Kidney epithelial cell (primary cell): ENCODE data around the gene AHSP. TPM values are rescaled to one million over a fixed set of nuclear protein-coding genes. Genes with fewer than 3 reads are reported as not detected.
"Not testable (repeated sequence)": the region's sequence is repeated elsewhere in the genome, so short reads cannot be mapped to it uniquely, and the experiment has no call there.

Source experiments
- DNase-seq: peaks from one replicate; pipeline ENCODE4 v3.0.0-alpha.2; 2010; ENCODE audit warnings: low read depth
- H3K27me3 ChIP-seq: 2 replicates; pipeline ENCODE4 v1.6.0; 2011; ENCODE audit warnings: low read length; ENCODE audit not compliant: control insufficient read depth, insufficient read depth
- H3K36me3 ChIP-seq: 2 replicates; pipeline ENCODE4 v1.5.1; 2011; ENCODE audit warnings: low read length; ENCODE audit not compliant: control insufficient read depth, insufficient read depth
- H3K4me3 ChIP-seq: 2 replicates; pipeline ENCODE4 v1.5.1; 2011; ENCODE audit warnings: low read depth, mild to moderate bottlenecking, control low read depth, low read length
- CTCF ChIP-seq: IDR thresholded peaks from 2 replicates; pipeline ENCODE4 v1.5.1; 2011; ENCODE audit warnings: mild to moderate bottlenecking, moderate library complexity, low read length, control low read depth, inconsistent platforms; ENCODE audit not compliant: insufficient read depth, poor library complexity, severe bottlenecking
- total RNA-seq: library from RNA; depleted of rRNA; stranded (reverse); fragments of >200 nt; gene quantifications from 2 replicates; pipeline ENCODE4 v1.2.3, GENCODE V29; 2015

The AHSP gene
- total RNA-seq, 1 donor from 2014 or later, result not detected

GRCh38 chr16:31569360-31569717 is 41.6 kb downstream of the AHSP start:
- no peaks in the 10 kb centered on the region for H3K36me3 ChIP-seq
- no peak for TF ChIP-seq CTCF
- H3K4me3 ChIP-seq, result no peak overlapping the region
- no peak for DNase-seq
- H3K27me3 ChIP-seq, result peaks cover 13% of the 10 kb centered on the region

GRCh38 chr16:31572821-31573220 is 45.1 kb downstream of the AHSP start:
- no peaks in the 10 kb centered on the region for H3K36me3 ChIP-seq
- no peak overlapping the region for H3K4me3 ChIP-seq
- TF ChIP-seq CTCF, result no peak
- no peak for DNase-seq
- peaks cover 13% of the 10 kb centered on the region for H3K27me3 ChIP-seq

- not testable (repeated sequence) for H3K36me3 ChIP-seq, DNase-seq, H3K27me3 ChIP-seq, H3K4me3 ChIP-seq
Observed at GRCh38 chr16:31574159-31574558, 46.5 kb downstream of the AHSP start.

- TF ChIP-seq CTCF, result no peak
- H3K27me3 ChIP-seq, result no peaks in the 10 kb centered on the region
Observed at GRCh38 chr16:31577411-31577810, 49.7 kb downstream of the AHSP start.

More at GRCh38 chr16:31577411-31577810, 49.7 kb downstream of the AHSP start:
- no peaks in the 10 kb centered on the region for H3K36me3 ChIP-seq
- H3K4me3 ChIP-seq, result no peak overlapping the region
- DNase-seq, result no peak

Other genes starting within 250 kb of the AHSP start
- gene ITGAX, start 172.7 kb upstream of the AHSP start, total RNA-seq, result 0.04 and 0.14 TPM in 2 replicates
- gene ITGAD, start 134.6 kb upstream of the AHSP start, total RNA-seq, result not detected in 2 replicates
- not detected in 2 replicates for gene COX6A2, start 99.5 kb upstream of the AHSP start, total RNA-seq
- 0.89 and 3.2 TPM in 2 replicates for gene ZNF843, start 85.1 kb upstream of the AHSP start, total RNA-seq
- 18.7 and 23.2 TPM in 2 replicates for gene ARMC5, start 68.4 kb upstream of the AHSP start, total RNA-seq
- 116 and 138 TPM in 2 replicates for gene TGFB1I1, start 55.7 kb upstream of the AHSP start, total RNA-seq
- 0.04 and 0.21 TPM in 2 replicates for gene SLC5A2, start 44.8 kb upstream of the AHSP start, total RNA-seq
- gene RUSF1, start 19.5 kb upstream of the AHSP start, total RNA-seq, result 54.0 and 64.1 TPM in 2 replicates